HG02981 (cell line): Measurements from ENCODE around the gene SLC1A7.

Source experiments
- ATAC-seq: cut with Tn5 transposase; IDR thresholded peaks from one replicate; pipeline ENCODE4 v1.9.1; 2021; ENCODE audit warnings: mild to moderate bottlenecking, moderate library complexity; ENCODE audit not compliant: unreplicated experiment

SLC1A7 gene

GRCh38 chr1:53116933-53117600 is 25.4 kb downstream of the SLC1A7 start:
- ATAC-seq, result no peak

DNA sequence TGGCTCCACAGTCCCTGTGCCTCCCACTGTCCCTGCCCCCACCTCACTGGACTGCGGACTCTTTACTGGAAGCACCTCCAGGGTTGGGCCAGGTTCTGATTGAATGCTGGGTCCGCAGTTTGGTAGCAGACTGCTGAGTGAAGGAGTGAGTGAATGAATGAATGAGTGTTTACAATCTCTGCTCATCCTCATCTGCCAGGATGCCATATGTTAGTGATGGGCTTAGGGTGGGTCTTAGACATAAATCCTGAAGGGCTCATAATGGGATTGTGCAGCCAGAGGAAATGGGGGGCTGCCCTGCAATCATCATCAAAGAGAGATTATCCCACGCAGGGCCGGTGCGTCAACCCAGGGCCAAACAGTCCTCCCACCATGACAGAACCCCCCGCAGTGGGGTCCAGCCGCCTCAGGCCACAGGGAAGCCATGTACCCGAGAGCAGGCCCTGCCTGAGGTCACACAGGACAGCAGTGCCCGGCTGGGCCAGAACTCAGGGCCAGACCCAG is 26.1 kb downstream of the SLC1A7 start:
- ATAC-seq, result no peak

- no peak for ATAC-seq
These were observed 26.8 kb downstream of the SLC1A7 start for GRCh38 chr1:53115403-53116306.

- ATAC-seq, result no peak
These were observed 27.6 kb downstream of the SLC1A7 start for GRCh38 chr1:53114581-53115400.

GRCh38 chr1:53114090-53114489 is 28.3 kb downstream of the SLC1A7 start:
- ATAC-seq, result no peak

DNA sequence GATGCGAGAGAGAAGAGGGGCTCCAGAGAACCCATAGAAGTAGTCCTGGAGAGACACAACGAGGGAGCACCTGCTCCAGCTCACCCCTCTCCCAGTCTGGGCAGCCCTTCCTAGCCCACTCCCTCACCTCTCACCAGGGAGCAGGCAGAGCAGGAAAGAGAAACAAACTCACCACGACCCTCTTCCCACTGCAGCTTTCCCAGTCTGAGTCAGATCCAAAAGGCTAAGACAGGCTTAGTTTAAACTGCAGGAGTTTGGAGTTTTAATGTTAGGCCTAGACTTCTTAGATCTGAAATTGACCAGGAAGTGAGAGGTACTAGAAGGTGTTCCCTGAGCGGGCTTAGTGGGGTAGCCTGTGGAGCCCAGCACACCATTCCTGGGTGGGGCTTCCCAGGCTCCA is 29.6 kb downstream of the SLC1A7 start:
- ATAC-seq, result no peak

GRCh38 chr1:53112271-53112774 is 30.1 kb downstream of the SLC1A7 start:
- no peak for ATAC-seq

GRCh38 chr1:53111693-53112092 is 30.7 kb downstream of the SLC1A7 start:
- no peak for ATAC-seq

DNA sequence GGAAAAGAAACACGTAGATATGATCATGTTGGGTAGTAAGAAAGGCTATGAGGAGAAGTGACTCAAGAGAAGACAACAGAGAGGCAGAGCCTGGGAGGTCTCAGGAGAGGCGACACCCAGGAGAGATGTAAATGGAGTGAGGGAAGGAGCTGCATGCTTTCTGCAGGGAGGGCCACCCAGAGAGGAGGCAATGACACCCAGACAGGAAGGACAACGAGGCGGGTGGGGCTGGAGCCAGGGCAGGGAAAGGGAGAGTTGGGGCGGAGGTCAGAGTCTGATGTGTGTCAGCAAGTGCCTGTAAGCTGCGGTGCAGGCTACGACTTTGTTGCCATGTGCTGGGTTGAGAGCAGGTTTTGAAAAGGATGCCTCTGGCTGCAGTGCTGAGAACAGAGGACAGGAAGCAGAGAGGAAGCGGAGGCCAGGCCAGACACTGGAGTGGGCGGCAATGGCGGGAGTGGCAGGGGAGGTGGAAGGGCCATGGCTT is 31.3 kb downstream of the SLC1A7 start:
- ATAC-seq, result no peak

- no peak for ATAC-seq
These were observed 31.9 kb downstream of the SLC1A7 start for GRCh38 chr1:53110370-53111072.

- ATAC-seq, result no peak
These were observed 33.5 kb downstream of the SLC1A7 start for GRCh38 chr1:53108646-53109580.

DNA sequence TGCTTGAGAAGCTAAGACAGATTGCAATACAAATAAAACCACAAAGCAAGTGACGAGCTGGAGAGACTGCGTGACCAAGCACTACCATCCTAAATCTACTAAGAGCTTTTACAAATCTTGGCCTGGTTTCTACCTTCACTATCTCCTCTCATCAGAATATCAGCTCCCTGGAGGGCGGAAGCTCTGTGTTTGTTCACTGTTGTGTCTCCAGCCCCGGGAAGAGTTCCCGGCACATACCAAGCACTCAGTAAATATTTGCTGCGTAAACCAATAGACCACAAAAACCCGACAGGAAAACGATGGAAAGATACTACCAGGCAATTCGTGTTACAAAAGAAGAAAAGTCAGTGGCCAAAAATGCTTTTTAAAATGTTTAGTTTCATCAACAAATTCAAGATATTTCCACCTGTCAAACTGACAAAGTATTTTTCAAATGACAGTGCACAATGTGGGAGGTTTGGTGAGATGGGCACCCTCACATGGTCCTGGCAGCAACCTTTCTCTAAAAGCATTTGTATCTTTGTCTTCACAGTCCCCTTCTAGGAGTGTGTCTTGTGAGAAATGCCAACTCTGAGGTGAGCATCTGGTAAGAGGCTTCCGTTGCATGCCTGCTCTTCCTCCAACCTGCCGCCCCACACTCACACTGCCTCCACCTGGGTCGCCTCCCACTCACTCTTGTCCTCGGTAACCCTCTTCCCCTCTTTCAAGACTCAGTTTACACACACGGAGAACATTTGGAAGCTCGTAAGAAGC is 34.7 kb downstream of the SLC1A7 start:
- no peak for ATAC-seq

DNA sequence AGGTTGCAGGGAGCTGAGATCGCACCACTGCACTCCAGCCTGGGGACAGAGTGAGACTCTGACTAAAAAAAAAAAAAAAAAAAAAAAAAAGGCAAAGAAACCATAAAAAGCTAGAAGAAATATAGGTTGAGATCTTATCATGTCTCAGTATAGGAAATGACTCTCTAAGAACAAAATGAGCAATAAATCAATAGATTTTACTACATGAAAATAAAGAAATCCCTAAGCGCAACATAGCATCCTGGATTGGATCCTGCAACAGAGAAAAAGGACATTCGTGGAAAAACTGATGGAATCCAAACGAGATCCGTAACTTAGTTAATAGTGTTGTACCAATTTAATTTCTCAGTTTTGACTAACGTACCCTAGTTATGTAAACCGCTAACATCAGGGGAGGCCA is 35.3 kb downstream of the SLC1A7 start:
- ATAC-seq, result no peak

DNA sequence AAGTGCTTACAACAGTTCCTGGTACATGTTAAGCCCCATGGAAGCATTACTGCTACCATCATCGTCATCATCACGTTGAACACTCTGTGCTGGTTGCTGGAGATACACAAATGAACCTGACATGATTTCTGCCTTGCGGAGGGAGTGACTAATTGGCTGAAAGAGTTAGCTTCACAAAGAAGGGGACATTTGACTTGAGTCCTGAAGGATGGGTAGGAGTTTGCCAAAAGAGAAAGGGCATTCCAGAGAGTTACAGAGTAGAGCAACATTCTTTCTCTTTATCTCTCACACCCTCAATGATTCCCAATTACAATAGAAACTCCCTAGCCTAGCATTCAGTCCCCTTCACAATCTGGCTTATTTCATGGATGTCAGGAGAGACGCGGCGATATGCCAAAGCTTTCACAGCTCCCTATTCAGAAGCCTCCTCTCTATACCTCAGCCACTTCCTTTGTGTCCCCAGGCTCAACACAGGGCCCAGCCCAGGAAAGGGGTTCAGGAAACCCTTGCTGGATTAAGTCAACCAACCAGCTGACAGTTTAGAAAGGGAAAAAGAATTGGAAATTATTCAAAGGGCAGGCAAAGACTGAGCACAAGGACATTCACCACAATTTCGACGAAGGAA is 38.0 kb downstream of the SLC1A7 start:
- ATAC-seq, result no peak

- ATAC-seq, result no peak
These were observed 47.9 kb downstream of the SLC1A7 start for GRCh38 chr1:53094533-53094919.

- no peak for ATAC-seq
These were observed 48.5 kb downstream of the SLC1A7 start for GRCh38 chr1:53093778-53094532.

- no peak for ATAC-seq
These were observed 49.0 kb downstream of the SLC1A7 start for GRCh38 chr1:53093451-53093754.
